RWPE1 (cell line): ENCODE measurements around the gene GRB7.

Source experiments
- CTCF ChIA-PET: fragments of 350-600 bp; sonication (Branson Sonifier 250); formaldehyde crosslinking; extraction: SDS; loops from one replicate; lab custom pipeline; 2021; lab: Yijun Ruan, JAX
- POLR2A ChIA-PET: fragments of 400-600 bp; formaldehyde crosslinking; extraction: SDS; loops from one replicate; lab custom pipeline; 2020; ENCODE audit warnings: antibody characterized with exemption; ENCODE audit not compliant: low non-redundant PET; lab: Yijun Ruan, JAX
- DNase-seq: peaks from one replicate; pipeline ENCODE4 v3.0.0; 2012; ENCODE audit warnings: low spot score
- H3K27ac ChIP-seq: fragments of 450-650 bp; 2 replicates; pipeline ENCODE4 v1.5.1; 2017
- CTCF ChIP-seq: fragments of 450-650 bp; conservative IDR thresholded peaks from 2 replicates; pipeline ENCODE4 v1.5.1; 2017; ENCODE audit warnings: low read depth, mild to moderate bottlenecking

GRB7 gene

GRCh38 chr17:39774047-39774446 lies 36.3 kb downstream of the GRB7 start:
- DNase-seq, result no peak
- no peak for TF ChIP-seq CTCF
- ChIA-PET POLR2A (no interaction called here), CTCF (no interaction called here)
- H3K27ac ChIP-seq, result no peak overlapping the region

- ChIA-PET POLR2A (no interaction called here), CTCF (interaction anchor here (0.6 kb wide), 1 partner anchor 109 kb away, joined by 3 read pairs; no protein-coding TSS in a partner anchor)
- no peak overlapping the region for H3K27ac ChIP-seq
- DNase-seq, result no peak
- no peak for TF ChIP-seq CTCF
These were observed 37.3 kb downstream of the GRB7 start for GRCh38 chr17:39775031-39775430.

GRCh38 chr17:39776252-39776651 lies 38.5 kb downstream of the GRB7 start:
- TF ChIP-seq CTCF, result no peak
- no peak overlapping the region for H3K27ac ChIP-seq
- POLR2A ChIA-PET, result no interaction called here
- DNase-seq, result no peak
- CTCF ChIA-PET, result interaction anchor here (1.2 kb wide), 1 partner anchor 148 kb away, joined by 5 read pairs; no protein-coding TSS in a partner anchor

- ChIA-PET CTCF (no interaction called here), POLR2A (no interaction called here)
- no peak for DNase-seq
- no peak overlapping the region for H3K27ac ChIP-seq
- TF ChIP-seq CTCF, result no peak
These were observed 40.0 kb downstream of the GRB7 start for GRCh38 chr17:39777534-39778365.

- POLR2A ChIA-PET, result no interaction called here
- H3K27ac ChIP-seq, result no peak overlapping the region
- DNase-seq, result no peak
- CTCF ChIA-PET, result interaction anchor here (0.6 kb wide), 1 partner anchor 50 kb away, joined by 3 read pairs; no protein-coding TSS in a partner anchor
- no peak for TF ChIP-seq CTCF
These were observed 43.5 kb downstream of the GRB7 start for GRCh38 chr17:39781031-39781860.

- no peak for TF ChIP-seq CTCF
- ChIA-PET CTCF (interaction anchor here (0.6 kb wide), 1 partner anchor 50 kb away, joined by 3 read pairs; no protein-coding TSS in a partner anchor), POLR2A (no interaction called here)
- no peak for DNase-seq
- H3K27ac ChIP-seq, result peak overlapping the region; percentile 43; the same call in 1 of the 2 replicates
These were observed 44.1 kb downstream of the GRB7 start for GRCh38 chr17:39781861-39782213.
